ENCODE data around the gene ERN2.
"Not testable (repeated sequence)": the region's sequence is repeated elsewhere in the genome, so short reads cannot be mapped to it uniquely, and the experiment has no call there.

ERN2 gene

GRCh38 chr16:23712976-23713375 lies at the start of gene ERN2:
ERN2 (minus strand) TSS chr16:23713222; CDS start chr16:23713187, 35 bp downstream.
- DNase-seq (ENCODE audit: low read depth): no peak

GRCh38 chr16:23757937-23758619 lies 45.1 kb upstream of the ERN2 start:
- DNase-seq (ENCODE audit: low read depth): no peak

GRCh38 chr16:23757116-23757515 lies 44.1 kb upstream of the ERN2 start:
- DNase-seq (ENCODE audit: low read depth): no peak

GRCh38 chr16:23755484-23755809 lies 42.4 kb upstream of the ERN2 start:
- no peak for DNase-seq (ENCODE audit: low read depth)

GRCh38 chr16:23754594-23755483 lies 41.8 kb upstream of the ERN2 start, which contains the start of gene CHP2:
CHP2 (plus strand) TSS chr16:23755026; CDS start chr16:23755050, 24 bp downstream.
- no peak for DNase-seq (ENCODE audit: low read depth)

DNA sequence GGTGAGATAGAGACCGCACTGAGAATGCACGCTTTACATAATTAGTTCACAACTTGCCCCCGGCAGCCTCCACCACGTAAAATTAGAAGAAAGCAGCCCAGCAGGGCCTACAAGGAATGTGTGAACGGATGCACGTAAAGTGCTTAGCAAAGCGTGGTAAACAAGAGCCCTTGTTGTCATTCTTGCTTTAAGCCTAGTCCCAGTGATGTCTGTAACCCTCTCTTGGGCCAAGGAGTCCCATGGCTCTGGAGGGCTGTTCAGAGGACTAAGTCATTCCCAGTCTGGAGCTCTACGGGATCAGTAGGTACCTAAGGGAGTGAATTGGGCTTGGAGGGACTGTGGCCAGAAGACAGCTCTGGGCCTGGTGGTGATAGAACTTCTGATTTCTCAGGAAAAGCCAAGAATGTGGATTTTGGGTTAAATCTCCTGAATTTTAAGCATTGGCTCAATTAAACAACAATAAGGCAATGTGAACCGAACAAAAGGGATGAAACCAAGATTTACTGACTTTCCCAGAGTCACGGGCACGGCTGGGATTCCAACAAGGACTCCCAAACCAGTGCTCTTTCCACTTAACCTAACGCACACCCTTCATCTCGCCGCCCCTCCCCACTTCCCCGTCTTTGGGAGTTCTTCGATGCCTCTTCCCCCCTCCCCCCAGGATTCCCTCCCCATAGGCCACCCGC lies 41.0 kb upstream of the ERN2 start:
- DNase-seq (ENCODE audit: low read depth): no peak

DNA sequence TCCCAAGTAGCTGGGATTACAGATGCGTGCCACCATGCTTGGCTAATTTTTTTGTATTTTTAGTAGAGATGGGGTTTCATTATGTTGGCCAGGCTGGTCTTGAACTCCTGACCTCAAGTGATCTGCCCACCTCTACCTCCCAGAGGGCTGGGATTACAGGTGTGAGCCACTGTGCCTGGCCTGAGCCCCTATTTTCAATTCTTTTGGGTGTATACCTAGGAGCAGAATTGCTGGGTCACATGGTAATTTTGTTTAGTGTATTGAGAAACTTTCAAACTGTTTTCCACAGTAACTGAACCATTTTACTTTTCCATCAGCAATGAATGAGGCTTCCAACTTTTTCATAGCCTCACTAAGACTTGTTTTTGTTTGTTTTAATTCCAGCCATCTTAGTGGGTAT lies 38.0 kb upstream of the ERN2 start:
- DNase-seq (ENCODE audit: low read depth): not testable (repeated sequence)

DNA sequence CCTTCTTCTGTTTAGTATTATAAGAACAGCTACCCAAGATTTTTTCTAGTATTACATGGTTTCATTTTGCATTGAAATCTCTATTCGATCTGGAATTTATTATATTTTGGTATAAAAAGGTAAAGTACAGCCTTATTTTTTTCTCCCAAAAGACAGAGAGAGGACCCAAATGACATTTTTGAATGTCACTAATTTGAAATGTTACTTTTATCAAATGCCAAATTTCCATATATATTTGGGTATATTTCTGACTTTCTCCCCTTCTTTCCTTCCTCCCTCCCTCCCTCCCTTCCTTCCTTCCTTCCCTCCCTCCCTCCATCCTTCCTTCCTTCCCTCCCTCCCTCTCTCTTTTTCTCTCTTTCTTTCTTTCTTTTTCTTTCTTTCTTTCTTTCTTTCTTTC lies 35.6 kb upstream of the ERN2 start:
- no peak for DNase-seq (ENCODE audit: low read depth)

GRCh38 chr16:23745263-23745662 lies 32.2 kb upstream of the ERN2 start:
- DNase-seq (ENCODE audit: low read depth): no peak

GRCh38 chr16:23742766-23743165 lies 29.7 kb upstream of the ERN2 start:
- DNase-seq (ENCODE audit: low read depth): no peak

DNA sequence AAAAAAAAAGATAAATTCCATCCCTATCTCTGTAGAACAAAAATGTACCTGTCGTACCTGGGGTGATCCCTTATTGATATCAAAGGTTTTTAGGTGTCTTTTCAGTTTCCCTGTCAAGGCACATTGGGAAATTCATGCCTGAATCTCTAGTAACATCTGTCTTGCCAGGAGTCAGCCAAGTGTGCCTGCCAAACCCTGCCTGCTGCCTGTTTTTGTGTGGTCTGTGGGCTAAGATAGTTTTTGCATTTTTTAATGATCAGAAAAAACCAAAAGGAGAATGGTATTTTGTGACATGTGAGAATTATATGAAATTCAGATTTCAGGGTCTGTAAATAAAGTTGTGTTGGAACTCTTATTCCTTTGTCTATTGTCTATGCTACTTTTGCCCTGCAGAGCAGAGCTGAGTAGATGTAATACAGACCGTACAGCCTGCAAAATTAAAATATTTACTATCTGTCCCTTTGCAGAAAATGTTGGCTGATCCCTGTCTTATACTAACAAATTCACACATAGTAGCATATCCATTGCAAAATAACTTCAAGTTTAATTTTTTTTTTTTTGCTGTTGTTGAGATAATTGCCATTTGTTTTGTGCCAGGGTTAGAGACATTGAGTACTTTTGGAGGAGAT lies 28.8 kb upstream of the ERN2 start:
- DNase-seq (ENCODE audit: low read depth): no peak

- DNase-seq (ENCODE audit: low read depth): no peak
Measured at GRCh38 chr16:23739516-23739915, 26.5 kb upstream of the ERN2 start.

DNA sequence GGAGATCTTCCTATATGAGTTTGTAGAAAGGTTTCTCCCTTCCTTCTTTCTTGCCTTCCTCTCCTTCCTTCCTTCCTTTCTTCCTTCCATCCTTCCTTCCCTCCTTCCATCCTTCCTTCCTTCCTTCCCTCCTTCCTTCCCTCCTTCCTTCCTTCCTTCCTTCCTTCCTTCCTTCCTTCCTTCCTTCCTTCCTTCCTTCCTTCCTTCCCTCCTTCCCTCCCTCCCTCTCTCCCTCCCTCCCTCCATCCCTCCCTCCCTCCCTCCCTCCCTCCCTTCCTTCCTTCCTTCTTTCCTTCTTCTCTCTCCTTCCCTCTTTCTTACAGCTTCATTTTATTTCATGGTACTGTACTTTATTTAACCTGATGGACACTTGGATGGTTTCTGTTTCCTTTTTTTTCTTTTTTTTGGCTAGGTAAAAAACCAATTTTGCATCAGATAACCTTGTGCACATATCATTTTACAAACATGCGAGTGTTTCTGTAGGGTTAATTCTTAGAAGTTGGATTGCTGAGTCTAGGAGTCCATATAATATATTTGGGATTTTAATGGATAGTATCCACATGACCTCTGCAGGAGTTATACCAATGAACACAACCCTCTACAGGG lies 24.5 kb upstream of the ERN2 start:
- not testable (repeated sequence) for DNase-seq (ENCODE audit: low read depth)

GRCh38 chr16:23734176-23734893 lies 21.3 kb upstream of the ERN2 start:
- no peak for DNase-seq (ENCODE audit: low read depth)

DNA sequence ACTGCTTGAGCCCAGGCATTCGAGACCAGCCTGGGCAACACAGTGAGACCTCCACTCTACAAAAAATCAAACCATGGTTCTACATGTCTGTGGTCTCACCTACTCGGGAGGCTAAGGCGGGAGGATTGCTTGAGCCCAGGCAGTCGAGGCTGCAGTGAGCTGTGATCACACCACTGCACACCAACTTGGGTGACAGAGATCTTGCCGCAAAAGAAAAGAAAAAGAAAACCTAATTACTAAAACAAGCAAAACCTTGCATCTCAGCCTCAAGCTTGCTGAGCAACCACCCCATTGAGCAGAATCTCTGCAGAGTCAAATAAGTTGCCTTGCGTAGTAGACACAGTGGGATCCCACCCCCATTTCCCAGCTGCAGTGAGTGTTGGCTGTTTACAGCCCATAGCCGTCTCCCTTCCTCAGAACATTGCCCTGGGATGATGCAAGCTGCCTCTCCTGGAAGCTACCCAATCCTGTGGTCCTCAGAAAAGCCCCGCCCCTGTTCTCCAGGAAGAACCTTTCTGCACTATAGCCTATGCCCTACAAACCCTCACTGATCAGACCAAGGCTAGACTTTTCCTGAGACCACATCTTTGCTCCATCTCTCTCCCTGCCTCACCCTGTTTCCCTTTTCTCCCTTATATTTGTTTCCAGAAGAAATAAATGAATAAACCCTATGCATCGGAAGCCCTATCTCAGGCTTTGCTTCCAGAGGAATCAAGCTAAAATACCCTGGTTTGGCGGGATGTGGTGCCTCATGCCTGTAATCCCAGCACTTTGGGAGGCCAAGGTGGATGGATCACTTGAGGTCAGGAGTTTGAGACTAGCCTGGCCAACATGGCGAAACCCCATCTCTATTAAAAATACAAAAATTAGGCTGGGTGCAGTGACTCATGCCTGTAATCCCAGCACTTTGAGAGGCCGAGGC lies 16.7 kb upstream of the ERN2 start:
- DNase-seq (ENCODE audit: low read depth): no peak

DNA sequence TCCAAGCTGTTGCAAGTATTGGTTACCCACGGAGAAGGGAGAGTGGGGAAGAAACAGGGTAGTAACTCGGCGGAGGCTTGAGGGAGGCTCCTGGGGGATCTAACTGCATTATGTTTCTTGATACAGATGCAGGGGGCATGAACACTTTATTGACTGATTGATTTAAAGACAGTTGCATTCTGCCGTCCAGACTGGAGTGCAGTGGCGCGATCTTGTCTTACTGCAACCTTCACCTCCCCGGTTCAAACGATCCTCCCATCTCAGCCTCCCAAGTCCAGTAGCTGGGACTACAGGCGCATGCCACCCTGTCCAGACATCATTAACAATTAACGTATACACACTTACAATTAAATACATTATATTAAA lies 15.1 kb upstream of the ERN2 start:
- DNase-seq (ENCODE audit: low read depth): no peak

DNA sequence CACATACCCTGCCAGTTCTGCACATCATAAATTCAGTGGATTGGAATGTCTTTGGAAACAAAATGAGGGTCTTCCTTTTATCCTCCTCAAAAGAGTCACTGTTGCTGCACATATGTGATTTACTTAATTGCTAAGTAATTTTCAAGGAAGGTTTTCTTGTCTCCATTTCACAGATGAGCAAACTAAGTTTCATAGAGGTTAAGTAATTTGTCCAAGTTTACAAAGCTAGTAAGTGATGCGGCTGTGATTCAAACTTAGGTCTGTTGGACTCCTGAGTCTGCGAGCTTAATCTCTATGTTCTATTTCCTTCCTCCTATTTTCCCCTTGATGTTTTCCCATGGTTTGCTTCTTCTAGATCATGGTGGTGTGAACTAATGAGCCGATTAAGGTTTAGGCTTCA lies 13.7 kb upstream of the ERN2 start:
- no peak for DNase-seq (ENCODE audit: low read depth)

DNA sequence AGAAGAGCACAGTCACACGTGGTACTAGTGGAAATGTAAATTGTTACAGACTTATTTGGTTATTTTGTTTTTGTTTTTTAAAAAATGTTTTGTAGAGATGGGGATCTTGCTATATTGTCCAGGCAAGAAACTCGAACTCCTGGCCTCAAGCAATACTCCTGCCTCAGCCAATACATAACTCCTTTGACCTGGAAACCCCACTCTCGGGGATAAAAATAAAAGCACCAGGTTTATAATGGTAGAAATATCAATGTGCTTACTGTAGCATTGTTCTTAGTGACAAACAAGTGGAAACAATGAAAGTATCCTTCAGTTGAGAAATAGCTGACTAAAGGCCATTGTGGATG lies 11.7 kb upstream of the ERN2 start:
- no peak for DNase-seq (ENCODE audit: low read depth)

GRCh38 chr16:23724096-23724784 lies 11.2 kb upstream of the ERN2 start:
- DNase-seq (ENCODE audit: low read depth): no peak

Measured in stimulated activated CD8-positive, alpha-beta memory T cell treated with anti-CD3 and anti-CD28 coated beads, Interleukin-4, amount 100 ng/mL, for 24 hours (primary cell).